Mononuclear cell (primary cell): ENCODE results near the gene MGAT3. TPM values are rescaled to one million over a fixed set of nuclear protein-coding genes. Genes with fewer than 3 reads are reported as not detected.
A peak's percentile ranks its signal among the peaks of the same experiment; 100 is the strongest.
"Not testable (repeated sequence)": the region's sequence is repeated elsewhere in the genome, so short reads cannot be mapped to it uniquely, and the experiment has no call there.

Experiments
- H3K27me3 ChIP-seq: 2 replicates; pipeline ENCODE4 v1.6.0; 2011; ENCODE audit warnings: low read length, control low read depth; ENCODE audit not compliant: insufficient read depth
- H3K4me1 ChIP-seq: 2 replicates; pipeline ENCODE4 v1.5.1; 2011; ENCODE audit warnings: mild to moderate bottlenecking, low read length, control low read depth; ENCODE audit not compliant: insufficient read depth
- H3K4me3 ChIP-seq: 2 replicates; pipeline ENCODE4 v1.5.1; 2011; ENCODE audit warnings: mild to moderate bottlenecking, low read length, moderate library complexity
- H3K9me3 ChIP-seq: 2 replicates; pipeline ENCODE4 v1.5.1; 2011; ENCODE audit warnings: low read depth, mild to moderate bottlenecking, control low read depth, low read length
- total RNA-seq: library from RNA; depleted of rRNA; stranded (reverse); fragments of >200 nt; gene quantifications from one replicate; pipeline ENCODE4 v1.2.3, GENCODE V29; 2012

Gene MGAT3
- total RNA-seq, 1 donor, result 0.21 TPM

GRCh38 chr22:39498368-39498767 is 41.6 kb downstream of the MGAT3 start:
- Histone ChIP-seq H3K27me3 (no peaks in the 10 kb centered on the region), H3K4me1 (peaks cover 33% of the 10 kb centered on the region), H3K4me3 (no peak overlapping the region), H3K9me3 (no peaks in the 10 kb centered on the region)

GRCh38 chr22:39498802-39499201 is 42.0 kb downstream of the MGAT3 start:
- Histone ChIP-seq H3K4me1 (peaks cover 34% of the 10 kb centered on the region), H3K4me3 (no peak overlapping the region), H3K9me3 (no peaks in the 10 kb centered on the region), H3K27me3 (no peaks in the 10 kb centered on the region)

GRCh38 chr22:39500101-39500500 is 43.3 kb downstream of the MGAT3 start:
- peaks cover 32% of the 10 kb centered on the region for H3K4me1 ChIP-seq
- H3K27me3 ChIP-seq, result no peaks in the 10 kb centered on the region
- no peak overlapping the region for H3K4me3 ChIP-seq
- no peaks in the 10 kb centered on the region for H3K9me3 ChIP-seq

GRCh38 chr22:39501644-39502108 is 44.9 kb downstream of the MGAT3 start:
- no peaks in the 10 kb centered on the region for H3K9me3 ChIP-seq
- peaks cover 33% of the 10 kb centered on the region for H3K4me1 ChIP-seq
- no peaks in the 10 kb centered on the region for H3K27me3 ChIP-seq
- peak overlapping the region; percentile 79 for H3K4me3 ChIP-seq

GRCh38 chr22:39502109-39502788 is 45.4 kb downstream of the MGAT3 start, which contains the start of gene MIEF1:
Gene MIEF1, plus strand, starts transcription at chr22:39502290. Its CDS starts 9,005 bp downstream, at chr22:39511295.
- Histone ChIP-seq H3K4me1 (peaks cover 33% of the 10 kb centered on the region), H3K9me3 (no peaks in the 10 kb centered on the region), H3K27me3 (no peaks in the 10 kb centered on the region), H3K4me3 (peak within 1 kb of the TSS; percentile 79)

- Histone ChIP-seq H3K4me3 (peak overlapping the region; percentile 79), H3K4me1 (peaks cover 33% of the 10 kb centered on the region), H3K9me3 (no peaks in the 10 kb centered on the region), H3K27me3 (no peaks in the 10 kb centered on the region)
Observed at GRCh38 chr22:39502789-39503409, 46.1 kb downstream of the MGAT3 start.

- H3K9me3 ChIP-seq, result no peaks in the 10 kb centered on the region
- peaks cover 33% of the 10 kb centered on the region for H3K4me1 ChIP-seq
- no peak overlapping the region for H3K4me3 ChIP-seq
- H3K27me3 ChIP-seq, result no peaks in the 10 kb centered on the region
Observed at GRCh38 chr22:39503630-39504029, 46.8 kb downstream of the MGAT3 start.

GRCh38 chr22:39504071-39504470 is 47.3 kb downstream of the MGAT3 start:
- Histone ChIP-seq H3K27me3 (no peaks in the 10 kb centered on the region), H3K4me3 (no peak overlapping the region), H3K9me3 (no peaks in the 10 kb centered on the region), H3K4me1 (peaks cover 33% of the 10 kb centered on the region)

GRCh38 chr22:39507021-39507420 is 50.2 kb downstream of the MGAT3 start:
- not testable (repeated sequence) for H3K27me3 ChIP-seq, H3K9me3 ChIP-seq
- H3K4me1 ChIP-seq, result peaks cover 26% of the 10 kb centered on the region

GRCh38 chr22:39508393-39508792 is 51.6 kb downstream of the MGAT3 start:
- Histone ChIP-seq H3K27me3 (no peaks in the 10 kb centered on the region), H3K4me3 (no peak overlapping the region)

More at GRCh38 chr22:39507021-39507420, 50.2 kb downstream of the MGAT3 start:
- not testable (repeated sequence) for H3K4me3 ChIP-seq

GRCh38 chr22:39510529-39511149 is 53.8 kb downstream of the MGAT3 start:
- no peaks in the 10 kb centered on the region for H3K4me1 ChIP-seq
- H3K4me3 ChIP-seq, result no peak overlapping the region
- H3K9me3 ChIP-seq, result no peaks in the 10 kb centered on the region
- H3K27me3 ChIP-seq, result no peaks in the 10 kb centered on the region

More at GRCh38 chr22:39508393-39508792, 51.6 kb downstream of the MGAT3 start:
- peaks cover 17% of the 10 kb centered on the region for H3K4me1 ChIP-seq
- H3K9me3 ChIP-seq, result no peaks in the 10 kb centered on the region

GRCh38 chr22:39511226-39511625 is 54.4 kb downstream of the MGAT3 start:
- Histone ChIP-seq H3K9me3 (no peaks in the 10 kb centered on the region), H3K4me3 (no peak overlapping the region), H3K27me3 (no peaks in the 10 kb centered on the region), H3K4me1 (no peaks in the 10 kb centered on the region)

GRCh38 chr22:39512026-39512425 is 55.2 kb downstream of the MGAT3 start:
- Histone ChIP-seq H3K4me3 (no peak overlapping the region), H3K4me1 (no peaks in the 10 kb centered on the region), H3K9me3 (no peaks in the 10 kb centered on the region), H3K27me3 (no peaks in the 10 kb centered on the region)

GRCh38 chr22:39513791-39514190 is 57.0 kb downstream of the MGAT3 start:
- H3K9me3 ChIP-seq, result no peaks in the 10 kb centered on the region
- no peak overlapping the region for H3K4me3 ChIP-seq

GRCh38 chr22:39514373-39514973 is 57.7 kb downstream of the MGAT3 start:
- no peaks in the 10 kb centered on the region for H3K9me3 ChIP-seq
- no peak overlapping the region for H3K4me3 ChIP-seq
- no peaks in the 10 kb centered on the region for H3K27me3 ChIP-seq
- peaks cover 13% of the 10 kb centered on the region for H3K4me1 ChIP-seq

More at GRCh38 chr22:39513791-39514190, 57.0 kb downstream of the MGAT3 start:
- Histone ChIP-seq H3K27me3 (no peaks in the 10 kb centered on the region), H3K4me1 (peaks cover 6% of the 10 kb centered on the region)
